GM18861 (cell line): Measurements from ENCODE around the gene SACS.
"Not testable (repeated sequence)": the region's sequence is repeated elsewhere in the genome, so short reads cannot be mapped to it uniquely, and the experiment has no call there.

Source experiments
- ATAC-seq: cut with Tn5 transposase; IDR thresholded peaks from one replicate; pipeline ENCODE4 v1.9.1; 2021; ENCODE audit not compliant: unreplicated experiment

The SACS gene

DNA sequence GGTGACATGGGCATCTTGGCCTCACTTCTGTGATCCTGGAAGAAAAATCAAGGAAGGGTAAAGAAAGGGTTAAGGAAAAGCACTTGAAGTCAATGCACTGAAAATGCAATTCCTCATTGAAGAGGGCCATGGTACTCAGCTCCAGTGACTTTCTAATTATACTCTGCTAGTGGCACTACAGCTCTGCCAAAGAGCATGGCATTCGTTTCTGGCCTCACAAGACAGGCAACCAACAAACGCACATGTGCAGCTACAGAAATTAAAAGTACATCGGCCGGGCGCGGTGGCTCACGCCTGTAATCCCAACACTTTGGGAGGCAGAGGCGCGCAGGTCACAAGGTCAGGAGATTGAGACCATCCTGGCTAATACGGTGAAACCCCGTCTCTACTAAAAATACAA, 21.8 kb downstream of the SACS start:
- no peak for ATAC-seq

DNA sequence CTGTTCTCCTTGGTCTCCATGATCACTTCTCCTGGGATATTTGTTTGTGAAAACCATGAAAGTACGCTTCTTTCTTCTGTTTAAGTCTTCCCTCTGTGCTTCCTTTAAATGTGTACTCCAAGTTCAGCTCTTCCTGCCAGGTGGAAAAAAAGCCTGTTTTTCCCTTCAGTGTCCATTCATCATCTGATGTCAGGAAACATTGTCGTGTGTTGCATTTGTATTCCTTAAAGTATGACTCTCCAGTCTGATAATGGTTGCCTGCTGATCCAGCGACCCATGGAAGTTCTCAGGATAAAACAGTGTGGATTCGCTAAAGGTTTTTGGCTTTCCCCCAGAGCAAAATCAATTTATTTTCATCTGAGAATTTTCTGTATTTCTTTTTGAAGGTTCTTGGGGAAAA, 22.3 kb downstream of the SACS start:
- ATAC-seq = no peak

DNA sequence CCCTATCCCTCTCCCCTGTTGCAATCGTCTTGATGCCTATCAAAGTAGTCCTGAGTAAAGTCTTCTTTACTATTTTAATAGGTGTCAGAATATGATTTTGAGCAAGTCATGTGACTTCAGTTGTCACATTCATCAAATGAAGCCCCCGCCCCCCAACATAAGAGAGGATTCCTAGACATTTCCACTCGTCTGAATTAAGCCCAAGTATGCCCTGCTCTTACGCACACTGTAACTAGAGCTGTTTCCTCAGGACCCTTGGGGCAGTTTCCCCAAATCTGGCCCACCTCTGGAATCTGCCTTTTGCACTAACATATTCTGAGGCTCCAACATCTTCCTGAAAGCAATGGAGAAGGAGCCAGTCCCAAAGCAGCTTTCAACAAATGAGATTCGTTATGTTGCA, 25.5 kb downstream of the SACS start:
- no peak for ATAC-seq

DNA sequence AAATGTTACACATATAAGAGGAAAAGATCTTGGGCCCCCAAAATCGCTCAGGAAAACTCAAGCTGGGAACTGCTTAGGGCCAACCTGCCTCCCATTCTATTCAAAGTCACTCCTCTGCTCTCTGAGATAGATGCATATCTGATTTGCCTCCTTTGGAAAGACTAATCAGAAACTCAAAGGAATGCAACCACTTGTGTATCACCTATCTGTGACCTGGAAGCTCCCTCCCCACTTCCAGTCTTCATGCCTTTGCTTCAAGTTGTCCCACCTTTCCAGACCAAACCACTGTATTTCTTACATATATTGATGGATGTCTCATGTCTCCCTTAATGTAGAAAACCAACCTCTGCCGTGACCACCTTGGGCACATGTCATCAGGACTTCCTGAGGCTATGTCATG, 32.3 kb downstream of the SACS start:
- not testable (repeated sequence) for ATAC-seq

DNA sequence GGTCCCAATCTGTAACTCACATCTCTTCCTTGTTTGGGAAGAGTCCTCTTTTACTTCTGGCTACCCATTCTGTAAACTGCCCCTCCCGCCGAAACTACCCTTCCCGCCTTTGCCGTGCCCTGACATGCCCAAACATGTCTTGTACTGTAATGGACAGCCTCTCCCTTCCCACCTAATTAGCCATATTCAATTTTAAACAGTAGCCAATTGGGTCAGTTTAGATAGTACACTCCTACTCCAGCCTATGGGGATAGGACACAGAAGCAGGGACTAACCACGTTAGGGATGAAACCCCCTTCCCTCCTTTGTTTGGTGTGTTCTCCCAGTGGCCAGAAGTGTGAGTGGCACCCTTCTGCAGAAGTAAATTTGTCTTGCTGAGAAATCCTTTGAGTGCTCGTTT, 34.2 kb downstream of the SACS start:
- no peak for ATAC-seq

DNA sequence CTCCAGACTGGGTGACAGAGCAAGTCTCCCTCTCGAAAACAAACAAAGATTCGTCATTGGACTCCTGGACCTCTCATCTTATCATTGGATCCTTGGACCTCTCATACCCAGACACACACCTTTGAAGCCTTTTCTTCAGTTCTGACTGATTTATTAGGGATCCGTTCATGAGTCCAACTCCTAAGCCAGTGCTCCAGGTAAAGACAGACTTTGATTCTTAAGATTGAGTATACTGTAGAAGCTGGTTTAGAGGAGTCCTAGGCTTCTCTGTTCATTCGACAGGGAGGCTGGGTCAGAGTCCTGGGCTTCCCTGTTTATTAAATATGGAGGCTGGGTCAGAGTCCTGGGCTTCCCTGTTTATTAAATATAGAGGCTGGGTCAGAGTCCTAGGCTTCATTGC, 38.7 kb downstream of the SACS start:
- ATAC-seq = no peak

DNA sequence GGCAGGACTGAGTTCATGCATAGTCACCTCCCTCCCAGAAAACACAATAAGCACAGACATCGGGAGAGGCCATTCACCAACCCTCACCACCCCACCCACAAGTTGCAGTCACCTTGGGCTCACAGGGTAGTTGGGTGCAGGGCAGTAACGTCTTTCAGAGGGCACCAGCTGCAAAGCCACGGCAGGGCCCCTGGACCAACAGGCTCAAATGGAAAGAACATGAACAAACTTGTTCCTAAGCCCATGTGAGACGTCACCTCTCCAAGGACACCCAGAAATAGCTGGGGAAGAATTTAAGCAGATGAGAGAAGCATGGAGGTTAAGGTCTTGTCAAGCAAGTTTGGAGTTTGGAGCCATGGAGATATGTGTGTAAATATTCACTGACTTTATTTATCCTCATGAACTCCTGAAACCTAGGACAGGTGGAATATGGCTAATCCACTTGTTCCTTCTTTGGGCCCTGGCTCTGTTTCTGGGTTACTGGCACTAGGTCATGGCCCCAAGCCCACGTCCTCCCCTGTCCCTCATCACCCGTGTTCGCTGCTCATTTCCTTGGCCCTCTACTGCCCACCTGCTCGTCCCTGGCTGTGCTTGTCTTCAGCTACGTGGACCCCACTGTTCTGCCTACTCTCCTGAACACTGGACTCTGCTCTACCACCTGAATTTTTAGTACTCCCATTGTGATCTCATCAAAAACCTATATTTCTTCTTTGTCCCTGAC, 40.4 kb downstream of the SACS start:
- ATAC-seq = no peak

DNA sequence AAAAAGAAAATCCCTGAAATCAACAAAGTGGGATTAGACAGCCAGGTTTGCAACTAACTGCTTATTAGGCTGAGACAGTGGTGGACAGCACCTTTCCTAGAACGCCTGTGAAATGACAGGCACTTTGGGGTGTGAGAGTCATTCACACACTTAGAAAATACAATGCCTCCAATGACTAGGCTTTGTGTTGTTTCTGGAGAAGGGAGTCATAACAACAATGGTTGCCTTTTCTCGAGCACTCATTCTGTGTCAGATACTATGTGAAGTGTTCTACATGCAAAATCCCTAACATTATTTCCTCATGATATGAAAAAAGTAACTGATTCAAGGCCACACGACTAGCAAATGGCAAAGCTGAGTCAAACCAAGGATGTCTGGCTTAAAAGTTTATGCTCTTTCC, 41.2 kb downstream of the SACS start:
- no peak for ATAC-seq

DNA sequence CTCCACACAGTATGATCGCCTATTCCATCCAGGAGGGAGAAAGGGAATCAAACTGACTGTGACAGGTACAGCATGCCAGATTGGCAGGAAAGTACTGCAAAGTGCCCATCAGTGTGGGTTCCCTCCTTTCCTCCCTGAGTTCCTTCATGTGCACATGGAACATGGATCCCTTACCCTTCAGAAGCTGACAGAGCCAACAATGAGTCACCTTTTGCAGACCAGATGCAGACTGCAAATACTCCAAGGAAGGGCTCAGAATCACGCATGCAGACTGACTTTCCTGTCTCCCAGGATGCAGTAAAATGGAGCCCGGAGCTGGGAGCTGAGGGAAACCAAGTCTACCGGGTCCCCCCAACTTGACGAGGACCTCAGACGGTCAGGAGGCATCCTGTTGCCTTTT, 41.8 kb downstream of the SACS start:
- no peak for ATAC-seq

DNA sequence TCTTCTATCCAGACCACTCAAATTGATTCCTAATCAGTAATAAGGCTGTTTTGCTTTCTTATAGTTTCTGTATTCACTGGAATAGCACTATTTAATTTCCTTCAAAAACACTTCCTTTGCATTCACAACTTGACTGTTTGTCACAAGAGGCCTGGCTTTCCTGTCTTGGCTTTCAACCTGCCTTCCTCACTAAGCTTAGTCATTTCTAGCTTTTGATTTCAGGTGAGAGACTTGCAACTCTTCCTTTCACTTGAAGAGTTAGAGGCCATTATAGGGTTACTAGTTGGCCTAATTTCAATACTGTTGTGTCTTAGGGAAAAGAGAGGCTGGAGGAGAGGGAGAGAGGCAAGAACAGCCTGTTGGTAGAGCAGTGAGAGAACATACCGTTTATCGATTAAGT, 47.0 kb downstream of the SACS start:
- peak; percentile 41 for ATAC-seq

DNA sequence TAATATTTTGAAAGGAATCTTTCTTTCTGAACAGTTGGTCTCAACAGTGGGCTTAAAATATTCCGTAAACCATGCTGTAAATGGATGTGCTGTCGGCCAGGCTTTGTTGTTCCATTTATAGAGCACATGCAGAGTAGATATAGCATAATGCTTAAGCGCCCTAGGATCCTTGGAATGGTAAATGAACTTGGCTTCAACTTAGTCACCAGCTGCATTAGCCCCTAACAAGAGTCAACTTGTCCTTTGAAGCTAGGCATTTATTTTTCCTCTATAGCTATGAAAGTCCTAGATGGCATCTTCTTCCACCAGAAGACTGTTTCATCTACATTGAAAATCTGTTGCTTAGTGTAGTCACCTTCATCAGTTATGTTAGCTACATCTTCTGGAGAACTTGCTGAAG, 47.6 kb downstream of the SACS start:
- no peak for ATAC-seq

DNA sequence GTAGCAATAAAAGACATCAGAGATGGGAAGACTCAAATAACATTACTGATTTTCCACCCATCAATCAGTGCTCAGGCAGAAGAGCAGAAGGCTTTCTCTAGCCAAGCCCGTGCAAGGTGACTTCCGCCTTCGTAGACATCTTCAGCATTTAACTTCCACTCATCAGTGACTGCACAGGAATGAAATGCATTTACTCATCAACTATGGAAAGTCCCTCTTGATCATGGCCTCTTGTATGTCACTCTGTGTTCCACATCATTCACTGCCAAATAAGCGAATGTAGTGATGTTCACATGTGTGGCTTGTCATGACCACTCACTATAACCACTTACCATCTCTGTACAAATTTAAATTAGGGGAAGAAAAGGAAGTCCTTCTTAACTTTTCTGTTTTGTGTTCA, 49.4 kb downstream of the SACS start:
- peak; percentile 94 for ATAC-seq

DNA sequence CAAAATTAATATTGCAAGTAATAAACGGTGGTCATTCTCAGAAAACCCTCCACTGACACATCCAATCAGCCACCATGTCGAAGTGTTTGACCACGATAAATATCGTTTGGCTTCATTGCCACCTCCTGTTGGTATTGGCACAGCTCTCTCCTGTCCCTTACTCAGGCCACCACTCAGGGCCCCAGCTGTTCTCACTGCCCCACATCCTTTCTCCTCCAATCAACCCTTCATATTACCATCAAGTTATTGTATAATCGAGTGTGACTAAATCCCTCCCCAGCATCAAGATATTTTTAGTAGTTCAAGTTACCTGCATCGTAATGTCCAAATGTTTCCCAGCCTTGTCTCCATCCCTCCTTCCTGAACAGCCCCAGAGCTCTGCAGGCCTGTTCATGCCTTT, 50.4 kb downstream of the SACS start:
- ATAC-seq = no peak

DNA sequence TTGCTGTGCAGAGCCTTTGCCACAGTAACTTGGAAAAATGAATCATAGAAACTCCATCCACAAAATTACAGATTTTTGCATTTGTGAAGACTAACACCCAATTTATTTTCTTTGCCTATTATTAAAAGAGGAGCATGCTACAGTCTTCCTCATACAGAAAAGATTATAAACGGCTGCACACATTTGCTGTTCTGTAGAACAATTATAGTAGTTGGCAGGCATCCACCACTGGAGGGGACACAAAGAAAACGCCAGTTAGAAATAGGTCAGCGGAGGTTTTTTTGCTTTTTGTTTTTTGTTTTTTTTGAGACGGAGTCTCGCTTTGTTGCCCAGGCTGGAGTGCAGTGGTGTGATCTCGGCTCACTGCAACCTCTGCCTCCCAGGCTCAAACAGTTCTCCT, 51.6 kb downstream of the SACS start:
- no peak for ATAC-seq

DNA sequence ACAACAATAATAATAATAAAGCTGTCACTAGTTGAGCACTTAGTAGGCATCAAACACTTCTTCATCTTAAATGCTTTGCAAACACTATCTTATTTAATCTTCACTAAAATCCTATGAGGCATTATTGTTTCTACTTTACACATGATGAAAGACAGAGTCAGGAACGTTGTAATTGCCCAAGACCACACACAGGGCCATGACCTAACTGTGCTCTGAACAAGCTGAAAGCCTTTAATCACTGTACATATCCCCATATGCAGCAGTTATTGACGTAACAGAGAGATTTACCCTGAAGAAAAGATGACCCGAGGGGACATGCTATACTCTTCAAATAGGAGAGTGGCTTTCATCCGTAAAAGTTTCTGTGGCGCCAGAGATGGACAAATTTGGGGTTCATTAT, 53.0 kb downstream of the SACS start:
- ATAC-seq = no peak

DNA sequence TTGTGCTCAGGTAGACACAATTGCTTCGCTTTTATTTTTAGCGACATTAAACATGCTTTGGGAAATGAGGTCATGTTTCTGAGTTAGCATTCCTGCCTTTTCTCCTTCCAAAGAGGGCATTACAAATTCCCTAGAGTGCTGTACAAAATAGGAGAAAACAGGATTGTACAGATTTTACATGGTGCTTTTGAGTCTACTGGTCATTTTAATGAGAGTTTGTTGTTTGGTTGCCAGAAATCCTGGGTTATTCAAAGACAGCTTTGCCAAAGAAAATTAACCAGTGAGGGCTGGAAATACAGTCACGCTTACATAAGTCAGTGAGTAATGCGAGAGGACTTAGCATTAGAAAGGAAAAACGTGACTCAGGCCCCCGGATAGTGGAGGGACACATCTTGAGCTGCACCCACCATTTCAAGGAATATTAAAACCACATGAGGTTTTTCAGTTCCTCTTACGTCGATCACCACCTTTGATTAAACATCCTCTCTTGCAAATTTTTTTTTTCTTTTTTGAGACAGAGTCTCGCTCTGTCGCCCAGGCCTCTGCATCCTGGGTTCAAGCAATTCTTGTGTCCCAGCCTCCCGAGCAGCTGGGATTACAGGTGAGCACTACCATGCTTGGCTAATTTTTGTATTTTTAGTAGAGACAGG, 55.4 kb downstream of the SACS start:
- peak; percentile 36 for ATAC-seq

DNA sequence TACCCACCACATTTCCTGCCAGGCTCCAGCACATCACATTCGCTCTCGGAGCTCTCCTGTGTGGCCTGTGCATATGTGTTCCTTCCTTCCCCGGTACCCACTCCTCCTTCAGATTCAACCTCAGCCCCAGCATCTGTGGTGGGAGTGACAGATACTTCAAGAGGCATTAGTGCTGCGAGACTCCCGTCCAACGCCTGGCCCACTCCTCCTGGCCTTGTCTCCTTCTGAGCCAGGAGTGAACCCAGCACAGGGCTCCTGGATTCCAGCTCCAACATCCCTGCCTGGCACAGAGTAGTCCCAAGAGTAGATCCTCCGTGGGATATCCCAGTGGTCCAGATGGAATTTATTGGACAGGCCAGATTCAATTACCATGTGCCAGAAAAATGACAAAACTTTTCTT, 55.9 kb downstream of the SACS start:
- no peak for ATAC-seq

DNA sequence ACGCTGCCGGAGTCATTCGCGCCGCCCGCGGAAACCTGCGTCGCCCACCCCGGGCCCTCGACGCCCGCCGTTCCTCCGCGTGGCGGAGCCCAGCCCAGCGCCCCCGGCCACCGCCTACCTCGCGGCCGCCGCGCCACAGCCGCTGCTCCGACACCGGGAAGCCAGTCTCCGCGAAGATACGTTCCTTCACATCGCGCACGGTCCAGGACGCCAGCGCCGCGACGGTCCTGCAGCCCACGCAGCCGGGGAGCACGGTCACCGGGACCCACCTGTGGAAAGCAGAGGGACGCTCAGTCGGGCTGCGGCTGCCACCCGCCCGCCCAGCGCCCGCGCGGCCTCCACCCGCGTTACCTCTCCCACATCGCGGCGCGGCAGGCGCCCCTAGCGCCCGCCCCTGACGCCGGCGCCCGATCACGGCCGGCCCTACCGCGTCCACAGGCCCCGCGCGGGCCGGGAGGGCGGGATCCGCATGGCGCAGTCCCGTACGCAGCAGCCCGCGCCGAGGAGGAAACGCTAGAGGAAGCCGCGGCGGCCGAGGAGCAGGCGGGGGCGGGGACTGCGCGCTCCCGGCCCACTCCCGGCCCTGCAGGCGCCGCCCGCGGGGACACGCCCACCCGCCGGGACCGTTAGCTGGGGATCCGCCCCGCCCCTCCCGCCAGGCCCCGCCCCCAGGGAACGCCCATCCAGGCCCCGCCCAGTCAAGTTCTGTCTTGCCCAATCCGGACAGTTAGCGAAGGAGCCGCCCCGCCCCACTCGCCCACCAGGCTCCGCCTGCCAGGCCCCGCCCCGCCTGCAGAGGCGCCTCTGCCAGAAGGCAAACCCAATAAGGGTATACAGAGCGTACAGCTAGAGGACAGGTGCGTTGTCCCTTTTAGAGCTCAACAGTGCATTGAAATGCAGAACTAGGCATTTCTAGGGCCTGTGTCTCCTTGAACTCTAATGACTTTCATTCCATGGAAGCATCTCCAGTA, 58.2 kb downstream of the SACS start:
- peak; percentile 63 for ATAC-seq

DNA sequence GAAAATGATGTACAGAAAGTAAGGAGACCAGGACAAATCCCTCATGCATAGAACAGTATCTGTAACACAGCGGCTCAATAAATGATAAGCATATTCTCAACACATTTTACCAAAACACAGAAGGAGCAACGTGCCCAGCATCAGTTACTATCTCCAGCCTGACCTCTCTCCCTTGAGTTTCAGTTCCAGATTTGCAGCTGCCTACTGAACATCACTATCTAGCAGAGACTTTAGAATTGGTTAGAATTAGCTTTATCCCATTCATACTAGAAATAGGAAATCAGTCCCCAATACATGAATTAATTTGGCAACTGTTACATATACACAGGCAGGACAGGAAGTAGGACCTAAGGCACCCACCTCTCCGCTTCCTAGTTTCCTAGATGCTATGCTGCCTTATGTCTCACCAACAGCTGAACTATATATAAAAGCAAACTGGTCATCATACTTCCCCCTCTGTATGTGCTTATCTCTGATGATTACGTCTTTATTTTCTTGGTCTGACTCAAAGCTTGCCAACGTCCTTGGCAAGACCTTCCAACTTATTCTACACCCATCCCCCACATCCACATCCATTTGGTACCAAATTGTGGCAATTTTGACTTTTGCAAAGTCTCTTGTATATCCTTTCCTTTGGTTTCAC, 61.1 kb downstream of the SACS start:
- no peak for ATAC-seq

DNA sequence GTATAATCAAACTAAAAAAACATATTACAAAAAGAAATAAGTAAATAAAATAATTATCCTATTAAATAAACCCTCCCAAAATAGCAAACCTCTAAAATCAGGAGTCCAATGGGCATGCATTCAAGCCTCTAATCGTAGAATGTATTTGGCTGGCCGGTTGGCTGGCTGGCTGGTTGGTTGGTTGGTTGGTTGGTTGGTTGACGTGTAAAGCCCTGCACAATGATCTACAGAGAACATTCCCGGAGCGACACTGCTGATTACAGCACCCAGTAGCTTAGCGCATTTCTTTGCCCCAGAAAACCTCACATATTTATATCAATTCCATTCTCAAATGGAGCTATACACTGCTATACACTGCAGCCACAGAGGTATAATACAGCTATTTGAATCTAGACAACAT, 65.6 kb downstream of the SACS start:
- ATAC-seq = no peak

DNA sequence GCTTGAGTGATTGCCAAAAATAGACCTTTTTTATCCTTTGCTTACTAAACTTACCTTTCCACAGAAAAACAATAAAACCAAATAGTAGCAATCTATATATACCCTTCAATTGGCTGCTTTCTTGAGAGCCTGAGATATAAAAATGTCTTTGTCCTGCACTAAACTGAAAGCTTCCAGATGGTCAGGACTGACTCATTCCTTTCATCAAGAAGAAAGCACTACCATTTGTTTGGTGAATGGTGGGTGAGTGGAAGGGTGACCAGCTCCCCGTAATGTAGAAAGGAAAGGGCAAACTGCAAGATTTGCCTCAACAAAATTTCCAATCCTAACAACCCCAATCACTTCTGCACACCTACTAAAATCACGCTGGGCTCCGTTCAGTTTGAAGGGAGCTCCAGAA, 67.8 kb downstream of the SACS start:
- no peak for ATAC-seq
